Adrenal gland (tissue), 12 donors: ENCODE measurements around the gene SMS. TPM values are rescaled to one million over a fixed set of nuclear protein-coding genes. Genes with fewer than 3 reads are reported as not detected.

Experiments used
- DNase-seq, 7 donors: peaks; one replicate each; pipeline ENCODE4 v3.0.0-alpha.2; 2019 to 2020
- H3K27ac ChIP-seq, 5 donors: fragments of 200-600 bp; sonication (generic) in 4 of 5; 1 replicate in 3 of 5; 2 replicates in 2 of 5; pipeline versions ENCODE4 v1.5.1 to v1.8.0; 2016 to 2020; ENCODE audit warnings: mild to moderate bottlenecking in 1 of 5
- H3K27me3 ChIP-seq: fragments of 200-600 bp; 2 replicates; pipeline ENCODE4 v1.8.0; 2021
- H3K36me3 ChIP-seq, 2 donors: fragments of 200-600 bp; replicated peaks in 1 of 2; 1 replicate in 1 of 2; 2 replicates in 1 of 2; pipeline versions ENCODE4 v1.5.1 to v1.8.0; 2018 to 2022
- H3K4me1 ChIP-seq, 2 donors: fragments of 200-600 bp; replicated peaks in 1 of 2; 1 replicate in 1 of 2; 2 replicates in 1 of 2; pipeline versions ENCODE4 v1.5.1 to v1.8.0; 2018 to 2021
- H3K4me3 ChIP-seq, 4 donors: fragments of 200-600 bp; sonication (generic) in 3 of 4; one replicate each; pipeline ENCODE4 v1.5.1; 2016 to 2018
- H3K9me3 ChIP-seq, 3 donors: fragments of 200-600 bp; sonication (generic) in 1 of 3; replicated peaks in 1 of 3; 1 replicate in 2 of 3; 2 replicates in 1 of 3; pipeline versions ENCODE4 v1.5.1 to v1.8.0; 2016 to 2021
- POLR2A ChIP-seq, 2 donors: fragments of 450-650 bp; IDR thresholded peaks; one replicate each; pipeline ENCODE4 v1.6.1; 2017; ENCODE audit warnings: antibody characterized with exemption in 2 of 2, mild to moderate bottlenecking in 2 of 2, moderate library complexity in 1 of 2
- WGBS, 4 donors: extraction: QIAGEN DNeasy Blood & Tissue Kit in 2 of 4; methylation state at CpG; one replicate each; pipeline versions ENCODE4 v1.1.5 to v1.1.7; 2013 to 2017; 5-methylcytosine and 5-hydroxymethylcytosine counted together
- intact Hi-C, 2 donors: fragments of 100-400 bp; cut with DNase I; formaldehyde crosslinking; loops; one replicate each; pipeline versions ENCODE4 v1.14.1 to v1.15.0; 2022 to 2023
- polyA plus RNA-seq, 3 donors: library from polyadenylated mRNA; stranded (reverse); fragments of 200-250 nt in 2 of 3; fragments of 350-450 nt in 1 of 3; fragmentation: Illumina TruSeq in 1 of 3; extraction: RNeasy Lipid Tissue Mini Kit (QIAGEN cat#74804) in 1 of 3; gene quantifications; one replicate each; pipeline ENCODE4 v1.2.3, GENCODE V29; 2013 to 2014
- total RNA-seq, 9 donors: library from RNA; depleted of rRNA in 4 of 9; stranded (reverse); fragments of >200 nt in 4 of 9; fragments of 120-200 nt in 1 of 9; fragmentation: NEBNext Ultra II Directional in 1 of 9; extraction: Animal tissue kit (Norgen Biotek cat#: 25700) in 1 of 9; gene quantifications; one replicate each; pipeline versions ENCODE4 v1.1.0 to v1.2.4, GENCODE V29; 2013 to 2023
- TF ChIP-seq, protein P1 (sequence below), 6 experiments: fragments of 450-650 bp in 4 of 6; fragments of 200-600 bp in 2 of 6; sonication (generic) in 1 of 6; IDR thresholded peaks; 1 replicate in 5 of 6; 2 replicates in 1 of 6; pipeline versions ENCODE4 v1.5.1 to v1.8.0; 2016 to 2021; ENCODE audit warnings: antibody characterized with exemption in 6 of 6, mild to moderate bottlenecking in 2 of 6, moderate library complexity in 1 of 6
- donor health status: healthy with polysubstance abuse.
- donor health status: Bipolar disorder and iron deficiency.
- donor health status: DM: yes; HTN: yes; CAD: no.
- donor health status: DM: no; HTN: no; CAD: no.
- donor health status: DM: no; HTN: no; CAD: no.
- donor health status: DM: yes; HTN: yes; CAD: no.

The SMS gene
- total and polyA plus RNA-seq, 12 donors: 68.3 to 265 (median 131) TPM

DNA sequence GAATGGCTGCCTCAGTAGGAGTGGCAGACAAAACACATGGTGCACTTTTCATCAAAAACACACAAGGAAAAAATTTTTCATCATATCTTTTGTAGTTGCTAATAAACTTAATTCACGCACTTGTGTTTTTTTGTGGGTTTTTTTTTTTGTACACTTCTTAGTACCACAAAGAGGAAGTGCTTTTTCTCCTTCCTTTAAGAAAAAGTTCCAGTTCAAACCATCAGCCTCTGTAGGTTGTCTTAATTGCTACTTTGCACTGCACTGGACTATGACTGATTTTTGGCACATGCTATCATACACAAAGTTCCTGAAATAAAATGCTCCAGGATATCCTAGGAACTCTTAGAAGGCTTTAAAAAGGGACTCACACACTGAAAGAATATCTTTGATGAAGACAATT is 91.6 kb downstream of the SMS start, which contains the start of gene PHEX:
PHEX (plus strand) TSS at position 242 of the 400 bp plus-strand sequence. CDS start 681 bp downstream, outside the sequence.
- no peaks in the 10 kb centered on the region for H3K27me3 ChIP-seq
- DNase-seq: no peak
- H3K27ac ChIP-seq: no peak within 1 kb of the TSS
- no peak within 1 kb of the TSS for H3K4me3 ChIP-seq
- H3K36me3 ChIP-seq: no peaks in the 10 kb centered on the region
- intact Hi-C loops: no loop called here
- TF ChIP-seq, protein P1, sequence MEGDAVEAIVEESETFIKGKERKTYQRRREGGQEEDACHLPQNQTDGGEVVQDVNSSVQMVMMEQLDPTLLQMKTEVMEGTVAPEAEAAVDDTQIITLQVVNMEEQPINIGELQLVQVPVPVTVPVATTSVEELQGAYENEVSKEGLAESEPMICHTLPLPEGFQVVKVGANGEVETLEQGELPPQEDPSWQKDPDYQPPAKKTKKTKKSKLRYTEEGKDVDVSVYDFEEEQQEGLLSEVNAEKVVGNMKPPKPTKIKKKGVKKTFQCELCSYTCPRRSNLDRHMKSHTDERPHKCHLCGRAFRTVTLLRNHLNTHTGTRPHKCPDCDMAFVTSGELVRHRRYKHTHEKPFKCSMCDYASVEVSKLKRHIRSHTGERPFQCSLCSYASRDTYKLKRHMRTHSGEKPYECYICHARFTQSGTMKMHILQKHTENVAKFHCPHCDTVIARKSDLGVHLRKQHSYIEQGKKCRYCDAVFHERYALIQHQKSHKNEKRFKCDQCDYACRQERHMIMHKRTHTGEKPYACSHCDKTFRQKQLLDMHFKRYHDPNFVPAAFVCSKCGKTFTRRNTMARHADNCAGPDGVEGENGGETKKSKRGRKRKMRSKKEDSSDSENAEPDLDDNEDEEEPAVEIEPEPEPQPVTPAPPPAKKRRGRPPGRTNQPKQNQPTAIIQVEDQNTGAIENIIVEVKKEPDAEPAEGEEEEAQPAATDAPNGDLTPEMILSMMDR (IDR thresholded peaks at IDR 0.05): no peak
- no peak for TF ChIP-seq POLR2A (IDR thresholded peaks at IDR 0.05)
- H3K4me1 ChIP-seq: no peaks in the 10 kb centered on the region
- WGBS, 4 donors: 69 to 77% (median 71%) methylated on average over 1 of the region's 1 CpG
- no peaks in the 10 kb centered on the region for H3K9me3 ChIP-seq

DNA sequence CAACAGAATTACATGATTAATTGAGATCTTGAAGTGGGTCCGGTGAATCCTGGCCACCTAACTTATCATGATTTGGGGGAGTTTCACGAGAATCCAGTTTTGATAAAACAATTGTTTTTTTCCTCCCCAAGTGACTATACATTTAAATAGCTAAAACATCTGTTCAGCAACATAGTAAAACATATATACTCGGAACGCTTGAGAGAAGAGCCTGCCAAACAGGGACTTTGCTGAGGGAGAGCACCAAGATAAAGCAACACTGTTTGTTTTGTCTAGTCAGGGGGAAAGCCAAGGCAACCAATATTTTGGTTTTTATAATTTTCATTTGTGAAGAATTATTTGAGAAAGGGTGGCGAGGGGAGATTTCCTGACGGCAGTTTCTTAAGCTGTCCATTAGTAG is 92.0 kb downstream of the SMS start:
- DNase-seq: no peak
- TF ChIP-seq, protein P1 (IDR thresholded peaks at IDR 0.05): no peak
- no peak for TF ChIP-seq POLR2A (IDR thresholded peaks at IDR 0.05)
- no peaks in the 10 kb centered on the region for H3K4me1 ChIP-seq
- 64 to 80% (median 77%) methylated on average over 6 of the region's 6 CpGs for WGBS, 4 donors
- intact Hi-C loops: no loop called here
- H3K27ac ChIP-seq: no peak overlapping the region
- no peaks in the 10 kb centered on the region for H3K9me3 ChIP-seq
- no peak overlapping the region for H3K4me3 ChIP-seq
- no peaks in the 10 kb centered on the region for H3K36me3 ChIP-seq
- no peaks in the 10 kb centered on the region for H3K27me3 ChIP-seq

DNA sequence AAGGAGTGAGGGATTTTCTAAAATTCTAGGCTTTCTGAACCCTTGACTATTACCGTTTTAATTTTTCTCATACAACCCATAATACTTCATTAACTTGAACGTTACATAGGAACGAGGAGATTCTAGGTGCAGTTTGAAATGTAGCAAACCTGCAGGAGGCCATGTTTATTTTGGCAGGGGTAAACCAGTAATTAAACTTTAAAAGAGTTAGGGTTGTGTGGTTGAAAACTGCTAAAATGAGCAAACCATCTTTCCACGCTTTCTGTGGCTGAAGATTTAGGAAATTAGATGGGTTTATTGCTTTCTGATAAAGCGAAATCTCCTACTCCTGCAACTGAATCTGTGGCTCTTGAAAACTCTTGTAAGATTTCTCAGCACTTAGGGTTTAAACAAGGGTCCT is 93.3 kb downstream of the SMS start:
- Histone ChIP-seq H3K4me3 (no peak overlapping the region), H3K27ac (no peak overlapping the region), H3K9me3 (no peaks in the 10 kb centered on the region), H3K27me3 (no peaks in the 10 kb centered on the region), H3K4me1 (no peaks in the 10 kb centered on the region), H3K36me3 (no peaks in the 10 kb centered on the region)
- no peak for DNase-seq
- intact Hi-C loops: no loop called here
- TF ChIP-seq, protein P1 (IDR thresholded peaks at IDR 0.05): no peak
- no peak for TF ChIP-seq POLR2A (IDR thresholded peaks at IDR 0.05)
- WGBS, 4 donors: 52 to 73% (median 68%) methylated on average over 5 of the region's 5 CpGs

DNA sequence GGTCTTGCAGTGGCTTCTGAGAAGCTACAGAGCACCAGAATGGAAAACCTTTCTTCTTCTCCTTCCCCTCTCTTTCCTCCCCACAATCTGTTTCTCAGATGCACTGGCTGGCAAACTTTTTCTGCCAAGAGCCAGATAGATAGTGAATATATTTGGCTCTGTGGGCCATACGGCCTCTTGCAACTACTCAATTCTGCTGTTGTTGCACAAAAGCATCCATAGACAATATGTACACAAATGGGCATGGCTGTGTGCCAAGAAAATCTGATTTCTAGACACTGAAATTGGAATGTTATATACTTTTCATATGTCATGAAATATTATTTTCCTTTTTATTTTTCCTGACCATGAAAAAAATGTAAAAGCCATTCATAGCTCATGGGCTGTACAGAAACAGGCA is 94.7 kb downstream of the SMS start:
- 48 to 62% (median 62%) methylated on average over 1 of the region's 1 CpG; no CpG with 5 or more reads in 1 of the 4 donors for WGBS, 4 donors
- TF ChIP-seq, protein P1 (IDR thresholded peaks at IDR 0.05): no peak
- TF ChIP-seq POLR2A (IDR thresholded peaks at IDR 0.05): no peak

More for the DNA sequence above, 94.7 kb downstream of the SMS start:
- no peaks in the 10 kb centered on the region for H3K36me3 ChIP-seq
- no peaks in the 10 kb centered on the region for H3K9me3 ChIP-seq
- intact Hi-C loops: no loop called here
- H3K27ac ChIP-seq: no peak overlapping the region
- H3K27me3 ChIP-seq: no peaks in the 10 kb centered on the region
- H3K4me1 ChIP-seq: no peaks in the 10 kb centered on the region
- H3K4me3 ChIP-seq: no peak overlapping the region
- DNase-seq: no peak
